GM19240 (cell line): ENCODE measurements around the gene USP24.
A peak's percentile ranks its signal among the peaks of the same experiment; 100 is the strongest.

Source experiments
- DNase-seq: peaks from one replicate; pipeline ENCODE4 v3.0.0; 2011; ENCODE audit warnings: low spot score; ENCODE audit not compliant: insufficient read length

The USP24 gene

DNA sequence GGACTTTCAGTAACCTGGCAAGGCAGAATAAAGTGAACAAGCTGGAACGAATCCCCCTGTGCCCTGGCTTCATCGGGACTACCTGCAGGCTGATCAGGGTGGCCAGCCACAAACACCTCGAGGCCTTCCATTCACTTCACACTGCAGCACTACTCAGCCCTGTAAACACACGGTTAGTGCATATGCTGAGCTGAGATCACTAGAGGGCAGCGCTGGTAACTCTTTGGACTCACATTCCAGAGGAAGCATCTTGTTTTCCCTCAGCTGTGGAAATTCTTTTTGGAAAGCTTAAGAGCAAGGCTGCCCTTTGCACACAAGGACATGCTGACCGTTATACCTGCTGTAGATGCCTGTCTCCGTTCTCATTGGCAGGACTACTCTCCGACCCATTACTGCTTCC is 143.7 kb downstream of the USP24 start:
- DNase-seq = no peak

- no peak for DNase-seq
Measured at GRCh38 chr1:55070293-55071164, 144.6 kb downstream of the USP24 start.

GRCh38 chr1:55069280-55069679 is 145.9 kb downstream of the USP24 start:
- no peak for DNase-seq

DNA sequence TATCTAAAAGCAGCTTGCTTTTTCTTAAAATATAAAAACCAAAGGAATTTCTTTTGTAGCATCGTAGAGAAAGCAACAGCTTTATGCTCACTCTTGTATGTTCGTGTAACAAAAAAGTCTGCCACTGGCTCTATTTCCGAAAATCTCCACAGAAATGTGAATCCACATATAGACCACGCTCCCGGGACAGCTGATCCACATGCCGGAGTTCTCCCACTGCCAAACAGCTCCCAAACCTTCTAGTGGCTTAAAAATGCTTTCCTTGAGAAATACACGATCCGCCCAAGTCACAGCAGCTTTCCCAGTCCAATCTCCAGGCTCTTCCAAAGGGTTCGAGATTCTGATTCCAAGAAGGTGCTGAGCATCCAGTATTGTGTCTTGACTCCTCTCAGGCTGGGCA is 146.5 kb downstream of the USP24 start:
- DNase-seq = no peak

DNA sequence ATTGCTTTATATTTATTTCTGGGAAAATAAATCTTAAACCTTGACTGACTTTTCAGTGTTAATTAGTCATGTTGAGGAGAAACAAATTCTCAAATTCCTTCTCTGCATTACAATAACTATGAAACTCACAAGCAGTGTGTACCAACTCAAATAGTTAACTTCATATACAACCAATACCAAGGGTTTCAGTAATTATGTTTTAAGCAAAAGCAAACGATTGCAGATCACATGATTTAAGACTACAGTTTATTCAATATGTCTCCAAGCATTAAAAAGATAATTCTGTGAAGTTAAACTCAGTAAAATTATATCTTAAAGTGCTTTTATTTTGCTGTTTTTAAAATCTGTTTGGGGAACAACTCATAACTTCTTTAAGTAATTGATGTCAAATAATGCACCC is 147.2 kb downstream of the USP24 start:
- no peak for DNase-seq

GRCh38 chr1:55067022-55067778 is 148.0 kb downstream of the USP24 start:
- DNase-seq = no peak

DNA sequence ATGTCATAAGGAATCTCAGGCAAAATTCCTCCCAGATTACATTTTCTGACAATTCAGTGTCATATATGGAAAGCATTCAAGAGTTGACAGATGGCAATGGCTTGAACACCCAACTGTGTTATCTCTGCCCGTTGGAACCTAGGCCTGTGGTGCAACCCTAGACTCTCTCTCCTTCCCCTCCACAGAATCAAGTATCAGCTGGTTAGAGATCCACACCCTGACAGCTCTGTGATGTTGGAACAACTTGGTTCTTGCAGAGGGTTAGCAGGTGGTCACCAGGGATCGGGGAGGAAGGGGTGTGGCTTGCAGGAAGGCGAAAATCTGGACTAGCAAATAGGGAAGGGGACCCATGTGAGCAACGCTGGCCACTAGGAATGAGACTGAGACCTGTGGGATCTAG is 149.5 kb downstream of the USP24 start:
- DNase-seq = no peak

DNA sequence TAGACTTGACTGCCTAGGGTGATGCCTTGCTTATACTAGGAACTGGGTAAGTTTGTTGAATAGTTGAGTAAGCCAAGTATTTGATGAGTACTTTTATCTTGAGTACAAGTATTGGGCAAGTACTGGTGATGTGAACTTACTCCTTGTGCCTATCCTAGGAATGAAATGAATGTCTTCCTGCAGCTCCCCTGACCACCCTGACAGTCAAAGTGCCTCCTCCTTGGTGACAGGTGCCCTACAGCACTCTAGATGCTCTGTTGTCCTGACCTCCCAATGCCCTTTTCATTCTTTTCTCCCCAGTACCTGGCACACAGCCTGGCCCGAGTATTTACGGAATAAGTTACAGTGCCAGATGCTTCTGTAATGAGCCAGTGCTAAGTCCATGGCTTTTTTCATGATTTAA is 150.3 kb downstream of the USP24 start:
- DNase-seq = no peak

- DNase-seq = peak; percentile 42
Measured at GRCh38 chr1:55064071-55064581, 151.0 kb downstream of the USP24 start.

- DNase-seq = no peak
Measured at GRCh38 chr1:55063577-55063942, 151.6 kb downstream of the USP24 start.

- DNase-seq = no peak
Measured at GRCh38 chr1:55062801-55063576, 152.2 kb downstream of the USP24 start.

DNA sequence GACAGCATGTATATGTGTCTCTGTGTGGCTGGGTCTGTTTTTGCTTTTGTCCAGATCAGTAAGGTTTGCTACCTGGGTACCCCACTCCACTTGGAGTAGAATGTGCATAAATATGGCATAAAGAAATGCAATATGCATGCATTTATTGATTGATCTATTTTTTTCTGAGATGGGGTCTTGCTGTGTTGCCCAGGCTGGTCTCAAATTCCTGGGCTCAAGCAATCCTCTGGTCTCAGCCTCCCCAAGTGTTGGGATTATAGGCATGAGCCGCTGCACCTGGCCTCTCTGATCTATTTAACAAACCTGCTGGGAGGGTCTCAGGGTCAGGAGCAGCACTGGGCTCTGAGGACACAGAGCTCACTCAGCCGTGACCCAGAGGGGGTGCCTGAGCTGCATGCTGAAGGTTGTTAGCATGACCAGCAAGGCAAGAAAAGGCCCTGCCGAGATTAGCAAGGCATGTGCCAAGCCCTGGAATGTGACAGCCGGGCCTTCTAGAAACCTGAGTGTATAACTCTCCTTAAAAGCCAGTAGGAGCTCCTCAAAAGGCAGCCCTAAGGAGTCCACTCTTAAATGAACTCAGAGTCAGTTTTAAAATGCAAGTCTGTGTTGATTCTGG is 153.3 kb downstream of the USP24 start:
- DNase-seq = no peak

- no peak for DNase-seq
Measured at GRCh38 chr1:55061000-55061705, 154.0 kb downstream of the USP24 start.

- no peak for DNase-seq
Measured at GRCh38 chr1:55060133-55060999, 154.8 kb downstream of the USP24 start.

GRCh38 chr1:55059302-55060132 is 155.6 kb downstream of the USP24 start:
- DNase-seq = no peak

DNA sequence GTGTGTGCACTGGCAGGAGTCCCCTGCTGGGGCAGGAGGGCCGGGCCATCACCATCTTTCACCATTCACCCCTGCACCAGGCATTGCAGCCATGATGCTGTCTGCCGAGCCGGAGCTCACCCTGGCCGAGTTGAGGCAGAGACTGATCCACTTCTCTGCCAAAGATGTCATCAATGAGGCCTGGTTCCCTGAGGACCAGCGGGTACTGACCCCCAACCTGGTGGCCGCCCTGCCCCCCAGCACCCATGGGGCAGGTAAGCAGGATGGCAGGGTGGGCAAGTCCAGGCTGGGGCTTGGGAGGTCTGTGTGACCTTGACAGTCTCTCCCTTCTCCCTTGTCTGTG is 157.2 kb downstream of the USP24 start:
- DNase-seq = no peak

- no peak for DNase-seq
Measured at GRCh38 chr1:55057270-55057955, 157.8 kb downstream of the USP24 start.

DNA sequence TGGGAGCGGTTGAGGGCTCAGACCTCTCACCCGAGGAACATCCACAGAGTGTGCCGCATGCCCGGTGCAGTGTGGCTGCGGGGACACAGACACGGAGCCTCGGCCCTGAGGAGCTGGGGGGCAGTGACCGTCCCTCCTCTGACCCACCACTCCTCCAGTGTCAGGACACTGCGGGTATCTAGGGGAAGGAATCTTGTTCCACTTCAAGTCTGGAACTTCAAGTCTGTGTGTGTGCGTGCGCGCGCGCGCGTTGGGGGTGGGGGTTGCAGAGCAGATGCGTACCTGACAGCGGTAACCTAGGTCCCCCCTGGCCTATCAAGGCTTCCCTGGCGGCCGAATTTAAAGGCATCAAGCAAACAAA is 158.6 kb downstream of the USP24 start:
- DNase-seq = no peak
